Lung (tissue), 12 donors: ENCODE measurements around the gene GPR107. TPM values are rescaled to one million over a fixed set of nuclear protein-coding genes. Genes with fewer than 3 reads are reported as not detected.

Source experiments
- ATAC-seq: fragments of 200-7000 bp; cut with Tn5 transposase; one replicate; pipeline ENCODE4 v1.9.1; 2020; ENCODE audit warnings: moderate number of reproducible peaks; ENCODE audit not compliant: insufficient read depth, low FRiP score
- DNase-seq, 3 donors: peaks; one replicate each; pipeline ENCODE4 v3.0.0-alpha.2; 2013 to 2017
- H3K27ac ChIP-seq, 2 donors: one replicate each; pipeline ENCODE4 v1.5.1; 2013; ENCODE audit warnings: mild to moderate bottlenecking in 2 of 2, moderate library complexity in 2 of 2, control low read depth in 1 of 2, inconsistent platforms in 1 of 2, low read depth in 1 of 2, low read length in 1 of 2
- H3K27me3 ChIP-seq, 3 donors: one replicate each; pipeline ENCODE4 v1.5.1; 2013; ENCODE audit warnings: low read length in 2 of 3; ENCODE audit not compliant: control insufficient read depth in 3 of 3, insufficient read depth in 3 of 3
- H3K36me3 ChIP-seq, 4 donors: one replicate each; pipeline ENCODE4 v1.5.1; 2013; ENCODE audit warnings: low read length in 4 of 4, mild to moderate bottlenecking in 1 of 4, moderate library complexity in 1 of 4; ENCODE audit not compliant: control insufficient read depth in 4 of 4, insufficient read depth in 4 of 4
- H3K4me1 ChIP-seq, 5 donors: one replicate each; pipeline ENCODE4 v1.5.1; 2013; ENCODE audit warnings: low read length in 5 of 5, mild to moderate bottlenecking in 2 of 5, moderate library complexity in 1 of 5; ENCODE audit not compliant: control insufficient read depth in 5 of 5, insufficient read depth in 5 of 5
- H3K4me3 ChIP-seq: one replicate; pipeline ENCODE4 v1.5.1; 2013; ENCODE audit warnings: mild to moderate bottlenecking, control low read depth, moderate library complexity
- H3K9ac ChIP-seq, 2 donors: one replicate each; pipeline ENCODE4 v1.5.1; 2013; ENCODE audit warnings: low read length in 2 of 2, control low read depth in 1 of 2; ENCODE audit not compliant: insufficient read depth in 1 of 2
- H3K9me3 ChIP-seq, 4 donors: one replicate each; pipeline ENCODE4 v1.5.1; 2013; ENCODE audit warnings: low read length in 3 of 4, mild to moderate bottlenecking in 1 of 4, moderate library complexity in 1 of 4; ENCODE audit not compliant: control insufficient read depth in 4 of 4, insufficient read depth in 3 of 4
- CTCF ChIP-seq: IDR thresholded peaks from 2 replicates; pipeline ENCODE4 v1.5.1; 2012; ENCODE audit warnings: mild to moderate bottlenecking; ENCODE audit errors: control extremely low read depth, extremely low read depth
- WGBS, 2 donors: extraction: QIAGEN DNeasy Blood & Tissue Kit; methylation state at CpG; one replicate each; pipeline ENCODE4 v1.1.7; 2013; 5-methylcytosine and 5-hydroxymethylcytosine counted together
- polyA plus RNA-seq, 2 donors: library from polyadenylated mRNA; stranded (reverse); fragments of 200-250 nt; gene quantifications; one replicate each; pipeline ENCODE4 v1.2.1, GENCODE V29; 2013
- total RNA-seq, 2 donors: library from RNA; depleted of rRNA in 1 of 2; stranded (reverse); fragments of >200 nt in 1 of 2; gene quantifications; one replicate each; pipeline ENCODE4 v1.2.1, GENCODE V29; 2014 to 2021
- donor health status: control.
- donor health status: control.
- donor health status: Bipolar disorder and iron deficiency.
- donor health status: healthy.
- donor health status: DM: yes; HTN: yes; CAD: no.

GPR107 gene
- total and polyA plus RNA-seq, 4 donors: 11.0 to 180 (median 33.2) TPM

GRCh38 chr9:130010151-130010988 lies 43.3 kb upstream of the GPR107 start:
- H3K9ac ChIP-seq: no peak overlapping the region
- 73% methylated on average over 5 of the region's 5 CpGs for WGBS, 2 donors
- TF ChIP-seq CTCF: no peak
- peaks cover 0 to 2% (median 0%) of the 10 kb centered on the region in 5 donors for H3K4me1 ChIP-seq
- H3K36me3 ChIP-seq: peaks cover 0 to 2% (median under 1%) of the 10 kb centered on the region in 4 donors
- H3K4me3 ChIP-seq: no peak overlapping the region
- H3K9me3 ChIP-seq: peaks cover 0 to 2% (median 0%) of the 10 kb centered on the region in 4 donors
- DNase-seq (no peak), ATAC-seq (no peak)
- no peaks in the 10 kb centered on the region for H3K27me3 ChIP-seq
- H3K27ac ChIP-seq: no peak overlapping the region

- 71 to 88% methylated on average over 2 of the region's 2 CpGs for WGBS, 2 donors
- Histone ChIP-seq H3K9ac (no peak overlapping the region), H3K27me3 (no peaks in the 10 kb centered on the region), H3K4me1 (peaks cover 0 to 3% (median 0%) of the 10 kb centered on the region in 5 donors), H3K36me3 (peaks cover 0 to 2% (median under 1%) of the 10 kb centered on the region in 4 donors), H3K9me3 (peaks cover 0 to 4% (median under 1%) of the 10 kb centered on the region in 4 donors), H3K4me3 (no peak overlapping the region), H3K27ac (no peak overlapping the region)
- no peak for TF ChIP-seq CTCF
- ATAC-seq: no peak
- no peak for DNase-seq
Observed at GRCh38 chr9:130013326-130013725, 40.4 kb upstream of the GPR107 start.

- WGBS, 2 donors: 97% methylated on average over 5 of the region's 5 CpGs
- Histone ChIP-seq H3K4me3 (no peak overlapping the region), H3K36me3 (peaks cover 0 to 2% (median under 1%) of the 10 kb centered on the region in 4 donors), H3K27me3 (no peaks in the 10 kb centered on the region), H3K9ac (no peak overlapping the region), H3K9me3 (peaks cover 0 to 4% (median under 1%) of the 10 kb centered on the region in 4 donors), H3K4me1 (peaks cover 0 to 3% (median 0%) of the 10 kb centered on the region in 5 donors), H3K27ac (no peak overlapping the region)
- TF ChIP-seq CTCF: no peak
- ATAC-seq (no peak), DNase-seq (no peak)
Observed at GRCh38 chr9:130015353-130016019, 38.2 kb upstream of the GPR107 start.
